Measurements from ENCODE around the gene FBXW11.

GRCh38 chr5:171901764-171902163 is 104.7 kb downstream of the FBXW11 start:
- TF ChIP-seq, protein P1, sequence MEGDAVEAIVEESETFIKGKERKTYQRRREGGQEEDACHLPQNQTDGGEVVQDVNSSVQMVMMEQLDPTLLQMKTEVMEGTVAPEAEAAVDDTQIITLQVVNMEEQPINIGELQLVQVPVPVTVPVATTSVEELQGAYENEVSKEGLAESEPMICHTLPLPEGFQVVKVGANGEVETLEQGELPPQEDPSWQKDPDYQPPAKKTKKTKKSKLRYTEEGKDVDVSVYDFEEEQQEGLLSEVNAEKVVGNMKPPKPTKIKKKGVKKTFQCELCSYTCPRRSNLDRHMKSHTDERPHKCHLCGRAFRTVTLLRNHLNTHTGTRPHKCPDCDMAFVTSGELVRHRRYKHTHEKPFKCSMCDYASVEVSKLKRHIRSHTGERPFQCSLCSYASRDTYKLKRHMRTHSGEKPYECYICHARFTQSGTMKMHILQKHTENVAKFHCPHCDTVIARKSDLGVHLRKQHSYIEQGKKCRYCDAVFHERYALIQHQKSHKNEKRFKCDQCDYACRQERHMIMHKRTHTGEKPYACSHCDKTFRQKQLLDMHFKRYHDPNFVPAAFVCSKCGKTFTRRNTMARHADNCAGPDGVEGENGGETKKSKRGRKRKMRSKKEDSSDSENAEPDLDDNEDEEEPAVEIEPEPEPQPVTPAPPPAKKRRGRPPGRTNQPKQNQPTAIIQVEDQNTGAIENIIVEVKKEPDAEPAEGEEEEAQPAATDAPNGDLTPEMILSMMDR (IDR thresholded peaks at IDR 0.05; ENCODE audit: insufficient read depth, low read depth, low read length) = no peak
- no peak for TF ChIP-seq EZH2 (IDR thresholded peaks at IDR 0.05; ENCODE audit: insufficient read depth, low read length)

Measured in astrocyte (in vitro differentiated cells and primary cell).